Panc1 (cell line): ENCODE results near the gene NRG2. TPM values are rescaled to one million over a fixed set of nuclear protein-coding genes. Genes with fewer than 3 reads are reported as not detected.

Source experiments
- ATAC-seq: fragments of 200-7000 bp; cut with Tn5 transposase; 2 replicates; pipeline ENCODE4 v1.9.1; 2020; ENCODE audit warnings: mild to moderate bottlenecking, moderate library complexity
- BruUV-seq: library from RNA; stranded (reverse); fragments of 400-500 nt; replicated peaks from 2 replicates; lab custom pipeline; 2021; lab: Mats Ljungman, UMichigan
- CTCF ChIA-PET: fragments of 300-600 bp; sonication (Branson Sonifier 250); formaldehyde crosslinking; loops from one replicate; lab custom pipeline; 2022; ENCODE audit warnings: antibody characterized with exemption; lab: Charles Lee
- POLR2A ChIA-PET: fragments of 300-600 bp; sonication (Branson Sonifier 250); formaldehyde crosslinking; loops from one replicate; lab custom pipeline; 2022; ENCODE audit warnings: antibody characterized with exemption; lab: Charles Lee
- DNase-seq: peaks from one replicate; pipeline ENCODE4 v3.0.0-alpha.2; 2010; ENCODE audit warnings: low read depth, low spot score
- H3K27ac ChIP-seq: 2 replicates; pipeline ENCODE4 v1.5.1; 2011; ENCODE audit warnings: mild to moderate bottlenecking, low read length, inconsistent platforms
- H3K27me3 ChIP-seq: fragments of 200-500 bp; sonication (Bioruptor generic); 2 replicates; pipeline ENCODE4 v1.6.0; 2014; ENCODE audit warnings: low read length, inconsistent platforms; ENCODE audit not compliant: control insufficient read depth, insufficient read depth
- H3K36me3 ChIP-seq: fragments of 200-500 bp; sonication (Bioruptor generic); 2 replicates; pipeline ENCODE4 v1.5.1; 2014; ENCODE audit warnings: inconsistent platforms, mild to moderate bottlenecking, low read length, moderate library complexity; ENCODE audit not compliant: control insufficient read depth, insufficient read depth
- H3K4me1 ChIP-seq: 2 replicates; pipeline ENCODE4 v1.5.1; 2011; ENCODE audit warnings: inconsistent platforms, mild to moderate bottlenecking, low read length, moderate library complexity; ENCODE audit not compliant: control insufficient read depth, insufficient read depth
- H3K4me3 ChIP-seq, 2 experiments: 2 replicates each; pipeline ENCODE4 v1.5.1; 2011 to 2012; ENCODE audit warnings: low read depth in 2 of 2, low read length in 2 of 2, mild to moderate bottlenecking in 2 of 2, inconsistent platforms in 1 of 2, moderate library complexity in 1 of 2
- H3K9me3 ChIP-seq: fragments of 200-500 bp; sonication (Bioruptor generic); 2 replicates; pipeline ENCODE4 v1.5.1; 2014; ENCODE audit warnings: low read depth, mild to moderate bottlenecking, inconsistent platforms, low read length, moderate library complexity; ENCODE audit not compliant: control insufficient read depth, insufficient read depth
- POLR2AphosphoS5 ChIP-seq: IDR thresholded peaks from 2 replicates; pipeline ENCODE4 v1.6.1; 2012; ENCODE audit warnings: mild to moderate bottlenecking, low read depth, low read length, moderate library complexity
- SIN3A ChIP-seq: IDR thresholded peaks from 2 replicates; pipeline ENCODE4 v1.6.1; 2012; ENCODE audit warnings: low read depth, mild to moderate bottlenecking, low read length, moderate library complexity, borderline replicate concordance; ENCODE audit not compliant: insufficient read depth
- TCF7L2 ChIP-seq: IDR thresholded peaks from 2 replicates; pipeline ENCODE4 v1.6.1; 2011; ENCODE audit warnings: mild to moderate bottlenecking, low read depth, low read length, inconsistent platforms
- in situ Hi-C: cut with HindIII; loops from 2 replicates; pipeline ENCODE4 v1.10.0; 2016; ENCODE audit warnings: low sequenced_read_pairs, low pct_unique_long_range_greater_than_20kb
- intact Hi-C: fragments of 100-400 bp; cut with micrococcal nuclease; formaldehyde crosslinking; loops from one replicate; pipeline ENCODE4 v1.10.0; 2022; ENCODE audit not compliant: unreplicated experiment
- total RNA-seq: library from RNA; stranded (reverse); gene quantifications from one replicate; pipeline ENCODE4 v1.2.1, GENCODE V29; 2021; ENCODE audit not compliant: unreplicated experiment
- TF ChIP-seq, protein P1 (sequence below): fragments of 450-650 bp; IDR thresholded peaks from 2 replicates; pipeline ENCODE4 v1.5.1; 2017; ENCODE audit warnings: mild to moderate bottlenecking
- TF ChIP-seq, protein P2 (sequence below), 2 experiments: IDR thresholded peaks; 2 replicates each; pipeline ENCODE4 v1.6.1; 2011 to 2012; ENCODE audit warnings: low read depth in 2 of 2, control low read depth in 1 of 2, low read length in 1 of 2, mild to moderate bottlenecking in 1 of 2, moderate library complexity in 1 of 2; ENCODE audit not compliant: insufficient read depth in 1 of 2

NRG2 gene
- total RNA-seq, 1 experiment from 2014 or later, result 20.2 TPM

DNA sequence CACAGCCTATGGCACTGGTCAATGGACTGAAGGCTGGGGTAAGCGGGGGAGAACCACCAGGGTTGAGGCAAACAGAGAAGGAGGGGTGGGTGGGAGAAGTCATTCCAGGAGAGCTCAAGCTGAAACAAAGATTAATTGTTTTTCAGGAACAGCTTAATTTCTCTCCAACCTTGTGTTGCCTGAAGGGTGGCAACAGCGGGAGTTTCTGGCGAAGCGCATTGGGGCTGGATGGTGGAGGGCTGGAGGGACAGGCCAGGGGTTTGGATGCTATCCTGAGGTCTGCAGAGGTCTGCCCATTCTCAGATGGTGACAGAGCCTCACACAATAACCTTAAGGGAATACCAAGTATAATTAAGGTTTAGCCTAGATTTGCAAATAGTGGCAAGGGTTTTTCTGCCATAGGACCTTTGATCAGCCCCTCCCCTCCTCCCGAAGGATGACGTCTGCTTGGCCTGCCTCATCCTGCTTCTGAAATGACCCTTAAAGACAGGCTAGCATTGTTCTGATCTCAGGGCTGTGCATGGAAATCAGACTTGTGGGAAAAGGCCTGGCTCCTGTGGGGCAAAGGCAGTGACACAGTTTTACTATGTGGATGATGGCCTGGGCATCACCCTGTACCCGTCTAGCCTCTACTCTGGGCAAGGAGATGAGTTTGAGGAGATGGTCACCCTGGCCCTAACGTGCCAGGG is 214.7 kb downstream of the NRG2 start:
- TF ChIP-seq, protein P1, sequence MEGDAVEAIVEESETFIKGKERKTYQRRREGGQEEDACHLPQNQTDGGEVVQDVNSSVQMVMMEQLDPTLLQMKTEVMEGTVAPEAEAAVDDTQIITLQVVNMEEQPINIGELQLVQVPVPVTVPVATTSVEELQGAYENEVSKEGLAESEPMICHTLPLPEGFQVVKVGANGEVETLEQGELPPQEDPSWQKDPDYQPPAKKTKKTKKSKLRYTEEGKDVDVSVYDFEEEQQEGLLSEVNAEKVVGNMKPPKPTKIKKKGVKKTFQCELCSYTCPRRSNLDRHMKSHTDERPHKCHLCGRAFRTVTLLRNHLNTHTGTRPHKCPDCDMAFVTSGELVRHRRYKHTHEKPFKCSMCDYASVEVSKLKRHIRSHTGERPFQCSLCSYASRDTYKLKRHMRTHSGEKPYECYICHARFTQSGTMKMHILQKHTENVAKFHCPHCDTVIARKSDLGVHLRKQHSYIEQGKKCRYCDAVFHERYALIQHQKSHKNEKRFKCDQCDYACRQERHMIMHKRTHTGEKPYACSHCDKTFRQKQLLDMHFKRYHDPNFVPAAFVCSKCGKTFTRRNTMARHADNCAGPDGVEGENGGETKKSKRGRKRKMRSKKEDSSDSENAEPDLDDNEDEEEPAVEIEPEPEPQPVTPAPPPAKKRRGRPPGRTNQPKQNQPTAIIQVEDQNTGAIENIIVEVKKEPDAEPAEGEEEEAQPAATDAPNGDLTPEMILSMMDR, result no peak
- TF ChIP-seq, protein P2, sequence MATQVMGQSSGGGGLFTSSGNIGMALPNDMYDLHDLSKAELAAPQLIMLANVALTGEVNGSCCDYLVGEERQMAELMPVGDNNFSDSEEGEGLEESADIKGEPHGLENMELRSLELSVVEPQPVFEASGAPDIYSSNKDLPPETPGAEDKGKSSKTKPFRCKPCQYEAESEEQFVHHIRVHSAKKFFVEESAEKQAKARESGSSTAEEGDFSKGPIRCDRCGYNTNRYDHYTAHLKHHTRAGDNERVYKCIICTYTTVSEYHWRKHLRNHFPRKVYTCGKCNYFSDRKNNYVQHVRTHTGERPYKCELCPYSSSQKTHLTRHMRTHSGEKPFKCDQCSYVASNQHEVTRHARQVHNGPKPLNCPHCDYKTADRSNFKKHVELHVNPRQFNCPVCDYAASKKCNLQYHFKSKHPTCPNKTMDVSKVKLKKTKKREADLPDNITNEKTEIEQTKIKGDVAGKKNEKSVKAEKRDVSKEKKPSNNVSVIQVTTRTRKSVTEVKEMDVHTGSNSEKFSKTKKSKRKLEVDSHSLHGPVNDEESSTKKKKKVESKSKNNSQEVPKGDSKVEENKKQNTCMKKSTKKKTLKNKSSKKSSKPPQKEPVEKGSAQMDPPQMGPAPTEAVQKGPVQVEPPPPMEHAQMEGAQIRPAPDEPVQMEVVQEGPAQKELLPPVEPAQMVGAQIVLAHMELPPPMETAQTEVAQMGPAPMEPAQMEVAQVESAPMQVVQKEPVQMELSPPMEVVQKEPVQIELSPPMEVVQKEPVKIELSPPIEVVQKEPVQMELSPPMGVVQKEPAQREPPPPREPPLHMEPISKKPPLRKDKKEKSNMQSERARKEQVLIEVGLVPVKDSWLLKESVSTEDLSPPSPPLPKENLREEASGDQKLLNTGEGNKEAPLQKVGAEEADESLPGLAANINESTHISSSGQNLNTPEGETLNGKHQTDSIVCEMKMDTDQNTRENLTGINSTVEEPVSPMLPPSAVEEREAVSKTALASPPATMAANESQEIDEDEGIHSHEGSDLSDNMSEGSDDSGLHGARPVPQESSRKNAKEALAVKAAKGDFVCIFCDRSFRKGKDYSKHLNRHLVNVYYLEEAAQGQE (IDR thresholded peaks at IDR 0.05; ENCODE audit: insufficient read depth in 1 of 2, low read depth in 2 of 2, low read length in 1 of 2), result no peak
- TF ChIP-seq POLR2AphosphoS5 (no peak), TCF7L2 (no peak), SIN3A (no peak)
- ChIA-PET CTCF (no interaction called here), POLR2A (no interaction called here)
- H3K4me1 ChIP-seq, result no peaks in the 10 kb centered on the region
- DNase-seq, result no peak
- no peaks in the 10 kb centered on the region for H3K9me3 ChIP-seq
- H3K27ac ChIP-seq, result no peak overlapping the region
- in situ Hi-C loops, result no loop called here
- intact Hi-C loops, result no loop called here
- no peak overlapping the region for H3K4me3 ChIP-seq
- BruUV-seq, result no TSS peak
- ATAC-seq, result 0 out of 2 replicates have a peak, but pooled peaks have one; percentile 38
- H3K27me3 ChIP-seq, result peaks cover 21% of the 10 kb centered on the region
- H3K36me3 ChIP-seq, result no peaks in the 10 kb centered on the region

DNA sequence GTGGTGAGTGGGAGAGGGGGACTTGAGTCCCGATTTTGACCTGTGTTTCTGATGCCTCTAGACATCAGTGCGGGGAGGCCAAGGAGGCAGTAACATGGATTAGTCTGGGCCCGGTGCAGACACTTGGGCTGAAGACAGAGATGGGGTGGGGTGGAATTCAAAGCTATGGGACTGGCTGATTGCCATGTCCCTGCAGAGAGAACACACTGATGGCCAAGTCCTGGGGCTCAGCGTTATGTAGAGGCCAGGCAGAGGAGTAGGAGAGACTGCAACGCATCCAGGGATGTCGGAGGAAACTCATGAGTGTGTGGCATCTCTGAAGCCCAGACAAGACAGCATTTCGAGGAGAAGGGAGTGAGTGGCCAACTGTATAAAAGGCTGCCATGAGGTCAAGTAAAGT is 217.4 kb downstream of the NRG2 start:
- no TSS peak for BruUV-seq
- ATAC-seq (no peak), DNase-seq (no peak)
- intact Hi-C loops, result no loop called here
- Histone ChIP-seq H3K27ac (no peak overlapping the region), H3K4me3 (no peak overlapping the region), H3K4me1 (no peaks in the 10 kb centered on the region), H3K27me3 (no peaks in the 10 kb centered on the region), H3K9me3 (no peaks in the 10 kb centered on the region), H3K36me3 (no peaks in the 10 kb centered on the region)
- ChIA-PET CTCF (no interaction called here), POLR2A (no interaction called here)
- in situ Hi-C loops, result no loop called here
- TF ChIP-seq, protein P1, result no peak
- TF ChIP-seq TCF7L2 (no peak), POLR2AphosphoS5 (no peak)
